NCI-H2171 (cell line): ENCODE data around the gene CRYBB3.
"Not testable (repeated sequence)": the region's sequence is repeated elsewhere in the genome, so short reads cannot be mapped to it uniquely, and the experiment has no call there.

ENCODE experiments used
- DNase-seq: peaks from one replicate; lab custom pipeline; 2025; lab: John Stamatoyannopoulos, UW

Gene CRYBB3

DNA sequence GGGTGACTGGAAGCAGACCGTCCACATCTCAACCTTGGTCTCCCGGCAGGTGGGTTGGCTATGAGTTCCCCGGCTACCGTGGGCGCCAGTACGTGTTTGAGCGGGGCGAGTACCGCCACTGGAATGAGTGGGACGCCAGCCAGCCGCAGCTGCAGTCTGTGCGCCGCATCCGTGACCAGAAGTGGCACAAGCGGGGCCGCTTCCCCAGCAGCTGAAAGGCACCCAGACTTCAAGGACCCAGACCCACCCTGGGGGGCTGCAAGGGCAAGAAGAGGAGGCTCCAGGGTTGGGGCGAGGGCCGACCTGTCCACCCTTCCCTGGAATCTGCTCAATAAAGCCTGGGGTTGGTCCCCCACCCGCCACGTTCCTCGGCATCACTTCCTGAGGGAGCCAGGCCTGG, 7.3 kb downstream of the CRYBB3 start:
- DNase-seq: no peak

DNA sequence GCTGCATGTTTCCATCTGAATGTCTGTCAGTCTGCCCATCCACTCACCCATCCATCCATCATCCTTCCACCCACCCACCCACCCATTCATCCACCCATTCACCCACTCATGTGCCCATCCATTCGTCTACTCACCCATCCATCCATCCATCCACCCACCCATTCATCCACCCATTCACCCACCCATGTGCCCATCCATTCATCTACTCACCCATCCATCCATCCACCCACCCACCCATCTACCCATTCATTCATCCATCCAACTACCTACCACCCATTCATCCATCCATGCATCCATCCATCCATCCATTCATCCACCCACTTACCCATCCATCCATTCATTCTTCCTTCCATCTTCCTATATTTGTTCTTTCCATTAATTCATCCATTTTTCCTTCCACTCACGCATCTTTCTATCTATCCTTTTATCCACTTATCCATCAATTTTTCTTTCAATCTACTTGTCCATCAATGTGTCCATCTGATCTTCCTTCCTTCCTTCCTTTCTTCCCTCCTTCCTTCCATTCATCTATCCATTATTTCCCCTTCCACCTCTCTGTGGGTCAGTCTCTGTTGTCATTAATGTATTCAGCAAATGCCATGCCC, 8.0 kb downstream of the CRYBB3 start:
- DNase-seq: no peak

DNA sequence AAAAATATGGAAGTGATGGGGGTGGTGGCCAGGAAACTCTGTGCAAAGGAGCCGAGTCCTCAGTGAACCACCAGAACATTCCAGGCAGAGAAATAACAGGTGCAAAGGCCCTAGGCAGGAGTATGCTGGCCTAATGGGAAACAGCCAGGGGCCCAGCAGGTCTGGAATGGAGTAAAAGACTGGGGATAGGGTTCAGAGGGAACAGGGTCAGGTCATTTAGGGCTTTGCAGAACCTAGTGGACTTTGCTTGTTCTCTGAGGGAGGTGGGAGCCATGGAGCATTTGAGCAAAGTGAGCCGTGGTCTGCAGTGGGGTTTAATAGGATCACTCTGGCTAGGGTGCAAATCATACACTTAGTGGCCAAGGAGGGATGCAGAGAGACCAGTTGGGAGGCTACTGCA, 8.7 kb downstream of the CRYBB3 start:
- no peak for DNase-seq

DNA sequence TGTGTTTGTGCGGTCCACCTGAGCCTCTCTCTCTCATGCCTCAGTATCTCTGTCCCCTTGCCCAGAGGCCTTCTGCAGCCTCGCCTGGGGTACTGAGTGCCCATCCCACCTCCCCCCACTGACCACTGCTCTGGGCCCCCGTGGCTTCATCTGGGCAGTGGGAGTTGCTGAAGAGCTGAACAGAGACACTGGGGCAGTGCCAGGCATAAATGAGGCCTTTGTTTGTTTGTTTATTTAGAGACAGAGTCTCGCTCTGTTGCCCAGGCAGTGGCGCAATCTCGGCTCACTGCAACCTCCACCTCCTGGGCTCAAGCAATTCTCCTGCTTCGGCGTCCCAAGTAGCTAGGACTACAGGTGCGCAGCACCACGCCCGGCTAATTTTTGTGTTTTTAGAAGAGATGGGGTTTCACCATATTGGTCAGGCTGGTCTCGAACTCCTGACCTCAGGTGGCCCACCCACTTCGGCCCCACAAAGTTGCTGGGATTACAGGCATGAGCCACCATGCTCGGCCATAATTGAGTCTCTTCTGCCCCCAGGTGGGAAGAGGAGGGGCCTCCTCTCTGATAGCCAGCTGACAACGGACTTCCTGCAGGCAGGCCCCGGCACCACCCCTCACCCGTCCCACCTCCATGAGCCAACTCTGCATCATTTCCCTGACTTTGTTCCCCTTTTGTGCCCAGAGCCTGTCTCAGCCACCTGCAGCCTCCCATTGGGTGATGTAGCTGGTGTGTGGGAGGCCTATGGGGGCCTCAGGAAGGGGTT, 9.3 kb downstream of the CRYBB3 start:
- no peak for DNase-seq

DNA sequence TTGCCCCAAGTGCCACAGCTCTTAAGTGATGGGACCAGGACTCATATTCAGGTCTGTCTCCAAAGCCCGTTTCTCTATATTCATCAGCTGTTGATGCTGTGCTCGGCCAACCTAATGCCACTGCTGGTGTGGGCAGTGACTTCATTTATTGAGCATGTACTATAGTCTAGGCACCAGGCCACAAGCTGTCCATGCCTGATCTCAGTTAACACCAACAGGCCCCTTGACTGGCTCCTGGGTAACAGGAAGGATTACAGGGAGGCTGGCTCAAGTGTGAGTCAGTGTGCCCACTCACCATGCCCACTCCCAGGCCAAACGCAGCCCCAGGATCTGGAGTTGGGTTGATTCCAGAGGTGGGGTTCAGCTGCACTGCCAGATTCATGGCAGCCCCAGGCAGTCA, 11.1 kb downstream of the CRYBB3 start:
- no peak for DNase-seq

DNA sequence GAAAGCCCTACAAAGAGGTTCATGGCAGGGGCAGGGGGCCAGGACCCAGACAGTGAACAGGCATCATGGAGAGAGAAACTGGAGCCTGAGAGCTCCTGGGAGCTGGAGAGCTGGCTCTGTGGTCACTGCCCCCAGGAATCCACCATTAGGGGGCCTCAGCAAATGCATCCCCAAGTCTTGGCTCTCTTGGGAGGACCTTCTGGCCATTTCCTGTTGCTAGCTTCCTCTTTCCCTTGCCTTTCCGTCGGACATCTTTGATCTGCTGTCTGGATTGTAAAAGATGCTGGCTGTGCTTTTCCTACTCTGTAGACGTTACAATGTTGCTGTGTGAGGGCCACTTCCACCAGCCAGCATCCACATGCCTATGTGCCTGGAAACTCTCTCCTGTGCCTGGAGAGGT, 12.7 kb downstream of the CRYBB3 start:
- no peak for DNase-seq

DNA sequence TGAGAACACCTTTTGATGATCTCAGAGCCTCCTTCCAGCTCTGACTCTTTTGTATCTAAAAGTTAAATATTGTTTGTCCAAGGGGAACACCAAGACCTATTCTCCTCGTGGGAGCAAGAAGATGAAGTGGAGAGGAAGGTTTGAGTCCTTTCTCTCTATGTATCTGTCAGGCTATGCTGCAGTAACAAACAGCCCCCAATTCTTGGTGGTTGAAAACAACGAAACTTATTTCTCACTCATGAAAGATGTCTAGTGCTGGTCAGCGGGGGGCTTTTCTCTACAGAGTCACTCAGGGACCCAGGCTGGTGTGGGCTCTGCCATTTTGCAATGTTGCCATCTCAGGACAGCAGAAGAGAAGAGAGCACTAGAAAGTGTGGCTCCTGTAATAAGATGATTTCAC, 13.6 kb downstream of the CRYBB3 start:
- DNase-seq: no peak

DNA sequence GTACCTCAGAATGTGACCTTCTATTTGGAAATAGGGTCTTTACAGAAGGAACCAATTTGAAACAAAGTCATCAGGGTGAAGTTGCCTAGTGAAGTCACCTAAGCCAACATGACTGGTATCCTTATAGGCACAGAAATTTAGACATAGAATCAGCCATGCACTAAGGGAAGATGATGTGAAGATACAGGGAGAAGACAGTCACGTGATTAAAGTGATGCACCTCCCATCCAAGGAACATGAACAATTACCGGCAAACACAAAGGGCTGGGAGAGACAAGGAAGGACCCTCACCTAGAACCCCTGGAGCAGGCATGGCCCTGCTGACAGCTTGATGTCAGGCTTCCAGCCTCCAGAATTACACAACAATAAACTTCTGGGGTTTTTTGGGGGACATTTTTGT, 16.6 kb downstream of the CRYBB3 start:
- DNase-seq: no peak

DNA sequence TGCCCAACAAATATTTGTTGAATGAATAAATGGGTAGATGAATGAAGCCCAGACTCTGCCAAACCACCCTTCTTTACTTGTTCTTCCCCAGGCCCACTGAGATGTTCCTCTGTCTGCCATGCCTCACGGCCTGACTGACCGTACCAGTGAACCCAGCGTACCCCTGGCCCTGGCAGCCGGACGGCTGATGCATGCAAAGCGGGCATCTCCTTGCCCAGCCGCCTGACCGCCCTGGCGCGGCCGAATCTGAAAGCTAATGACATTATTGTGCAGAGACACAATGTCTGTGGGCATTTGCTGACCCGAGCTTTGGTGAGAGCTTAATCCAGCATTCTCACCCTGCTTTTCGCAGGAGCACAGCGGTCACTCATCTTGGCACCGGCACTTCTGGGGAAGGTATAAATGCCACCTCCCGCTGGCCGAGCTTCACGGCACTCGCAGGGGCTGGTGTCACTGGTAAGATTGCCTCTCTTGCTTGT, 19.6 kb downstream of the CRYBB3 start, which contains the start of gene CRYBB2:
TSS of gene CRYBB2 (plus strand) at position 429 of the 479 bp plus-strand sequence. CDS start 1,791 bp downstream, outside the sequence.
- no peak for DNase-seq

DNA sequence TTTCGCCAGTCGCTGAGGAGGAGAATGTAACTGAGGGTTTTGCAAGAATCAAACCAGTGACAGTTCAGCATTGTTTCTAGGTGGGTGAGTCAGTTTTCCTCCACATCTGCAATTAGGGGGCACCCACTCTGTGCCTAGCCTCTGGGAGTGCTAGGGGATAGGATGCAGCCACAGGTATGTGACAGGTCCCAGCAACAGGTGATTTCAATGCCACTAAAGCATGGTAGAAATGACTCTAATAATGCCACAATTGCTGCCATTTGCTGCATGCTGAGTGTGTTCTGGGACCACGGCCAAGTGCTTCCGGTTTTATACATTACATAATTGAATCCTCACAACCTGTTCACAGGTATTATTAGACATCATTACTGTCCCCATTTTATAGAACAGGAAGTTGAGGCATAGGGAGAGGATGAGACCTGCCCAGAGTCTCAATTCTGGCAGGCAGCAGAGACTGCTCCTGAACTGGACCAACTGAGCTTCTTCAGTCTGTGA, 20.3 kb downstream of the CRYBB3 start:
- DNase-seq: no peak

DNA sequence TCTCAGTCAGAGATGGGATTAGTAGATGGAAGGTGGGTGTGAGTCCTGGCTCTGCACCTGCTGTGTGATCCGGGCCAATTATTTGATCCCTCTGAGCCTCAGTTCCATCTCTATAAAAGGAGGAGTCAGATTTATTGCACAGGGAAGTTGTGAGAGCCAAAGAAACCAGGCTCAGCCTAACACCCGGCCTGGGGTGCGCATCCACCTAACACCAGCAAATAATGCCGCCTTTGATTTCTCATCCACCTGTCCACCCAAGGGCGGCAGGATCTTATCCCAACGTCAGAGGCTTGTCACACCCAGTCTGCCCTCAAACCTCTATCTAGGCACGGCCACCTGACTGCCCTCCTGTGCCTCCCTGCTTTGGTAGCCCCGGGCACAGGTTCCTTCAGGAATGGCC, 22.1 kb downstream of the CRYBB3 start:
- DNase-seq: no peak

DNA sequence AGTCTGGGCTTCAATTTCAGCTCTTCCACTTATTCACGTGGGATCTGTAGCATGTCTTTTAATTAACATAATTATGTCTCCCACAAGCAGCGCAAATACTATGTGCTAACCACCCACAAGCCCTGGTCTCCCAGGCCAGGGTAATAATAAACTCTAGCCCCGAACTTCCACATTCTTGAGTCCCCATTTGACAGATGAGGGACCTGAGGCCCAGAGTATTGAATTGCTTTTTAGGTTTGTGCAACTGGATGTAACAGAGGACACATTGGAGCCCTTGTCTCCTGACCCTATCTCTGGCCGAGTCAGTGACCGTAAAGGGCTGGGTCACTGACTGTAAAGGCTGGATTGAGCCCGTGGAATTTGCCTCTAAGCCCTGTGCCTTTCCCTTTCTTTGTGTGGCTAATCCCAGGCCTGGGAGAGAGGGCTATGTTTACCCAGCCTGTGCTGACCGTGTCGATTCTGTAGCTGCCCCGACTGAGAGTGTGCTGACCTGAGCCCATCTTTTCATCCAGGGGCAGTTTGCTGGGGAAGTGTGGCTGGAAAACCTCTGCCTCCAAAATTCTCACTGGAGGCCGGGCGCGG, 23.7 kb downstream of the CRYBB3 start:
- no peak for DNase-seq

DNA sequence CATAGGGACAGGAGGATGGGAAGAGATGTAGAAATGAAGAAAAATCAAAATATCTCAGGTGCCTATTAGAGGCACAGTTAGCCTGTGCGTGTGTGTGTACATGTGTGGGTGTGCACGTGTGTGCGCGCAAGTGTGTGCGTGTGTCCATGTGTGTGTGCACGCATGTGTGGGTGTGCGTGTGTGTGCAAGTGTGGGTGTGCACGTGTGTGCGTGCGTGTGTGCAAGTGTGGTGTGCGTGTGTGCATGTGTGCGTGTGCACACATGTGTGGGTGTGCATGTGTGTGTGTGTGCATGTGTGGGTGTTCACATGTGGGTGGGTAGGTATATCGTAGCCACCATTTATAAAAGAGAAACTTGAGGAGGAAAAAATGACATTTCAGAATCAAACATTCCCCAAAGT, 29.2 kb downstream of the CRYBB3 start:
- no peak for DNase-seq

DNA sequence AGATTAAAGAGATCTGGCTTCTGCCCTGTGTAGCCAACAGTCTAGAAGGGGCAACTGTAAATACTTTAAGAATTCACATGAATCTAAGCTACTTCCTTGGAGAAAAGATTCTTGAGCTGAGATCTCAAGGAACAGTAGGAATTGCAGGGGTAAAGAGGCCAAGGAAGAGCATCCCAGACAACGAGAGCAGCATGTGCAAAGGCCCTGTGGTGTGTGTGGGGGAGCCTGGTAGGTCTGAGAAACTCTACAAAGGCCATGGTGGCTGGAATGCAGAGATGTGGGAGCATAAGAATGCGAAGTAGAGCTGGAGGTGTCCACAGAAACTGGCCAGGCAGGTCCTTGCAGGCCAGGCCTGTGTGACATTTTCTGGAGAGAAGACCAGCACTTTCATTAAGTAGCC, 31.1 kb downstream of the CRYBB3 start:
- not testable (repeated sequence) for DNase-seq

DNA sequence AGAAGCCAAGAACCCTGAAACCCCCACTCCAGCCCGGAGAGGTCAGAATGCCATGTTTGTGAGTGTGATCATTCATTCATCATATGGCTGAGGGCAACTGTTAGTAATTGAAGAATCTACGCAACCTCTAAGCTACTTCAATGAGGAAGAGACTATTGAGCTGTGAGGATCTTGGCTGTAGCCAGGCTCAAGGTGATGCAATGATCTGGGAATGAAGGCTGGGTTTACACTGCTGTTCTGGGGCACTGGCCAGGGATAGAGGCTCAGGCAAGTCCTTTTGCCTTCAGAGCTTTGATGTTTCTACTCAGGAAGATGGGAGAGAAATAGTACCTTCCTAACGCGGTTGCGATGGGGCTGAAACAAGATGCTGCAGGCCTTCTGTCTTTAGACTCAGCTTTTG, 32.6 kb downstream of the CRYBB3 start:
- no peak for DNase-seq

DNA sequence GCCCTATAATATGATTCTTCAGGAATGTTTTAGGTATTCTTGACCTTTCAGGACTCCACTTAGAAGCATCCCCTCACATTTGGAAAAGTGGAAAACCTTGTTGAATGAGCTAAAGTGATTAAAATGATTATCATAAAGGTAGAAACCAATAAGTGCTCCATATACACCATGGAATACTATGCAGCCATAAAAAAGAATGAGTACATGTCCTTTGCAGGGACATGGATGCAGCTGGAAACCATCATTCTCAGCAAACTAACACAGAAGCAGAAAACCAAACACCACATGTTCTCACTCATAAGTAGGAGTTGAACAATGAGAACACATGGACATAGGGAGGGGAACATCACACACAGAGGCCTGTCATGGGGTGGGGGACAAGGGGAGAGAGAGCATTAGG, 34.0 kb downstream of the CRYBB3 start:
- not testable (repeated sequence) for DNase-seq

DNA sequence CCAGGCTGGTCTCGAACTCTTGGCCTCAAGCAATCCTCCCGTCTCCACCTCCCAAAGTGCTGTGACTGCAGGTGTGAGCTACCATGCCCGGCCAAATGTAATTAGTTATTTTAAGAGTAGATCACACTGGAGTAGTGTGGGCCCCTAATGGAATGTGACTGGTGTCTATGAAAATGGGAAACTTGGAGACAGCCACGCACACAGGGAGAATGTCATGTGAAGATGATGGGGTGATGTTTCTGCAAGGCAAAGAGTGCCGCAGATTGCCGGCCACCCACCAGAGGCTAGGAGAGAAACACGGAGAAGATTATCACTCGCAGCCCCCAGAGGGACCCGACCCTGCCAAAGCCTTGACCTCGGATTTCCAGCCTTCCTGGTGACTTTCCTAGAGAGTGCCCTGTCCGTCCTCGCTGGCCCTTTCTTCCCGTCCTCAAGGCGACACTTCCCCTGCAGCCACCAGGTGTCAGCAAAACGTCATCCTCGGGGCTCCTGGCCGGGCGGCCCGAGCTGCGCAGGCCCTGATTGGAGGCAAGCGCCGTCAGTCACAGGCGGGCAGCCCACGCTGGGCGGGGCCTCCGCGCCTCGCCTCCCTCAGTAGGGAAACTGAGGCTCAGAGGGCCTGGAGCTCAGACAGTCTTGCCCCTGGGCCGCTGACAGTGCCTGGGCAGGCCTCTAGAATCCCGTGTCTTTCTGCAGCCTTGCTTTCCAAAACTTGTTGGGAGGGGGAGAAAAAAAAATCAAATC, 36.1 kb downstream of the CRYBB3 start:
- DNase-seq: peak; percentile 79

DNA sequence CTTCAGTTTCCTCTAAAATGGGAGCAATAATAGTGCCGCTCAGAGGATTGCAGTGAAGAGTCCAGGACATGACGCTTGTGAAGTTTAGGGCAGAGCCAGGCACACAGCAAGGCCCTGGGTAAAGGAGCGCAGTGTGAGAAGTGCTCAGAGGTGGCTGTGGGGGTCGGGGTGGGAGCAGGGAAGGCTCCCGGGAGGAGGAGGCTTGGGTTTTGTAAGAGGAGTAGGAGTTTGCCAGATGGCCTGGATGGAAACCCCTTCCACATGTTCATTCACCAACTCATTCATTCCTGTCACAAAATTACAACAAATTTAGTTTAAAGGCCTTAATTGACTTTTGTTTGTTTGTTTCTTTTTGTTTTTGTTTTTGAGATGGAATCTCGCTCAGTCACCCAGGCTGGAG, 36.8 kb downstream of the CRYBB3 start:
- DNase-seq: no peak

DNA sequence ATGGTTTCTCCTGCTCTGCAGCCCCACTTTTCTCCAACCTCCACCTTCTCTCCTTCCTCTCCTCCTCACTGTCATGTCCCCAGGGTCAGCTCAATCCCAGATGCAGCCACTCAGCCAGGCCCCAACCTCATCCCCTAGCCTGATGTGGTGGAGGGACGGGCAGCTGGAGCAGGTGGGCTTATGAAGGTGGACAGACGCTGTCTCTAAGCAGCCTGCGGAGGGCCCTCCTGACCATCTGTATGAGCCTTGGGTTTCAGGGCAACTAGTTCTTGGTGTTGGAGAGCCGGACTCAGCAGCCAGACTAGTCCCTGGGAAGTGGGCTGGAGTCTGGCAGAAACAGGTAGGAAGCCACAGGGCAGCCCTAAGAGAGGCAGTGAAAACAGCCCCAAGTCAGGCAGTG, 37.8 kb downstream of the CRYBB3 start:
- no peak for DNase-seq

DNA sequence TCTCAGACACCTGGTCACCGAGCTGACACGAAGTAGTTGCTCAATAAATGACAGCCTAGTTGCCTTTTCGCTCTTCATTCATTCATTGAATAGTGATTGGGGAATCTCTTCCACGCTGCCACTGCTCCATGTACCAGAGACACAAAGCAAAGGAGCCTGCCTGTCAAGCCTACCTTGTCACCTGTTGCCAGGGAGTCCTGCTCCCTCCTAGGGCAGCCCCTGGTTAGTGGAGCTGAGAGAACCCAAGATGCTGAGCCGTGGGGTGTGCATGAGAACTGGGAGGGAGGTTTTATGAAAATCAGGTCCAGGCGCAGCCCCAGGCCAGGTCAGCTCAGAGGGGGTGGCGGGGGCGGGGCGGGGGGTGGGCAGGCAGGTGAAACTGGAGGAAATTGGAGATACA, 38.4 kb downstream of the CRYBB3 start:
- DNase-seq: not testable (repeated sequence)

DNA sequence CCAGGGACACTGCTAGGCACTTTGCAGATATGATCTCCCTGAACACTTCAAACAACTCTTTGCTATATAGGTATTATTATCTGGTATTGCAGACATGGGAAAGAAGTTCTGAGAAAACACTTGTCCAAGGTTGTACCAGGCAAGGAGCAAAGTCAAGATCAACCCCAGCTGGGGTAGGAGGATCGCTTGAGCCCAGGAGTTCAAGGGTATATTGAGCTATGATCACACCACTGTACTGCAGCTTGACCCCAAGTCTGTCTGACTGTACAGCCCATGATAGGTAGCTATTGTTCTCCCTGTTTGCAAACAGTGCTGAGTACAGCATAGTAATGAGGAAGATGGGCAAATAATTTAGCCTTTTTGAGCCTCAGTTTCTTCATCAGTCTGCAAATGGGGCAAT, 55.5 kb downstream of the CRYBB3 start:
- DNase-seq: not testable (repeated sequence)
